Adrenal gland (tissue), 5 donors: Measurements from ENCODE around the gene GNB5.

Experiments used
- CTCF ChIP-seq, 6 experiments: fragments of 450-650 bp in 4 of 6; fragments of 200-600 bp in 2 of 6; sonication (generic) in 1 of 6; IDR thresholded peaks; 1 replicate in 5 of 6; 2 replicates in 1 of 6; pipeline versions ENCODE4 v1.5.1 to v1.8.0; 2016 to 2021; ENCODE audit warnings: antibody characterized with exemption in 6 of 6, mild to moderate bottlenecking in 2 of 6, moderate library complexity in 1 of 6
- POLR2A ChIP-seq, 2 donors: fragments of 450-650 bp; IDR thresholded peaks; one replicate each; pipeline ENCODE4 v1.6.1; 2017; ENCODE audit warnings: antibody characterized with exemption in 2 of 2, mild to moderate bottlenecking in 2 of 2, moderate library complexity in 1 of 2
- donor health status: DM: no; HTN: no; CAD: no.

GRCh38 chr15:52106641-52107040 is 84.6 kb downstream of the GNB5 start:
- TF ChIP-seq CTCF (IDR thresholded peaks at IDR 0.05) (no peak), POLR2A (IDR thresholded peaks at IDR 0.05) (no peak)
